ENCODE results near the gene AFM. TPM values are rescaled to one million over a fixed set of nuclear protein-coding genes. Genes with fewer than 3 reads are reported as not detected.

AFM gene
- total RNA-seq, 3 donors from 2014 or later, result not detected

GRCh38 chr4:73435984-73436383 is 45.6 kb upstream of the AFM start, which contains the start of gene AFP:
Gene AFP (plus strand): TSS chr4:73436221. CDS start chr4:73436263, 42 bp downstream.
- H3K27me3 ChIP-seq, result no peaks in the 10 kb centered on the region
- no peaks in the 10 kb centered on the region for H3K4me1 ChIP-seq
- no peak for DNase-seq (ENCODE audit: low spot score in 2 of 2)
- no peak for TF ChIP-seq POLR2AphosphoS5 (IDR thresholded peaks at IDR 0.05)
- no peak for TF ChIP-seq CTCF (IDR thresholded peaks at IDR 0.05)
- TF ChIP-seq POLR2A (IDR thresholded peaks at IDR 0.05), result no peak
- no peaks in the 10 kb centered on the region for H3K36me3 ChIP-seq
- H3K4me3 ChIP-seq, result no peak within 1 kb of the TSS
- no peak within 1 kb of the TSS for H3K27ac ChIP-seq
- intact Hi-C loops (cut with DNase I; ENCODE audit: low total_unique reads), result no loop called here
- no peaks in the 10 kb centered on the region for H3K9me3 ChIP-seq

- no peak for TF ChIP-seq POLR2AphosphoS5 (IDR thresholded peaks at IDR 0.05)
- no peak for TF ChIP-seq POLR2A (IDR thresholded peaks at IDR 0.05)
- TF ChIP-seq CTCF (IDR thresholded peaks at IDR 0.05), result no peak
Observed at GRCh38 chr4:73436674-73437557, 44.6 kb upstream of the AFM start.

GRCh38 chr4:73437558-73437956 is 44.0 kb upstream of the AFM start:
- no peaks in the 10 kb centered on the region for H3K4me1 ChIP-seq
- H3K27ac ChIP-seq, result no peak overlapping the region
- no peaks in the 10 kb centered on the region for H3K9me3 ChIP-seq
- H3K4me3 ChIP-seq, result no peak overlapping the region
- no peaks in the 10 kb centered on the region for H3K27me3 ChIP-seq
- intact Hi-C loops (cut with DNase I; ENCODE audit: low total_unique reads), result no loop called here
- H3K36me3 ChIP-seq, result no peaks in the 10 kb centered on the region
- TF ChIP-seq POLR2A (IDR thresholded peaks at IDR 0.05), result no peak
- TF ChIP-seq POLR2AphosphoS5 (IDR thresholded peaks at IDR 0.05), result no peak
- no peak for DNase-seq (ENCODE audit: low spot score in 2 of 2)

More at GRCh38 chr4:73436674-73437557, 44.6 kb upstream of the AFM start:
- no peaks in the 10 kb centered on the region for H3K36me3 ChIP-seq
- H3K9me3 ChIP-seq, result no peaks in the 10 kb centered on the region
- intact Hi-C loops (cut with DNase I; ENCODE audit: low total_unique reads), result no loop called here
- H3K4me3 ChIP-seq, result no peak overlapping the region
- H3K27ac ChIP-seq, result no peak overlapping the region
- H3K4me1 ChIP-seq, result no peaks in the 10 kb centered on the region
- no peaks in the 10 kb centered on the region for H3K27me3 ChIP-seq
- no peak for DNase-seq (ENCODE audit: low spot score in 2 of 2)

- TF ChIP-seq POLR2AphosphoS5 (IDR thresholded peaks at IDR 0.05) (no peak), POLR2A (IDR thresholded peaks at IDR 0.05) (no peak), CTCF (IDR thresholded peaks at IDR 0.05) (no peak)
- no peak for DNase-seq (ENCODE audit: low spot score in 2 of 2)
- H3K27me3 ChIP-seq, result no peaks in the 10 kb centered on the region
- H3K4me3 ChIP-seq, result no peak overlapping the region
- no peaks in the 10 kb centered on the region for H3K36me3 ChIP-seq
- no peak overlapping the region for H3K27ac ChIP-seq
- H3K4me1 ChIP-seq, result no peaks in the 10 kb centered on the region
- intact Hi-C loops (cut with DNase I; ENCODE audit: low total_unique reads), result no loop called here
- H3K9me3 ChIP-seq, result no peaks in the 10 kb centered on the region
Observed at GRCh38 chr4:73438048-73438447, 43.5 kb upstream of the AFM start.

- Histone ChIP-seq H3K4me3 (no peak overlapping the region), H3K27ac (no peak overlapping the region), H3K9me3 (no peaks in the 10 kb centered on the region), H3K27me3 (no peaks in the 10 kb centered on the region), H3K36me3 (no peaks in the 10 kb centered on the region), H3K4me1 (no peaks in the 10 kb centered on the region)
- DNase-seq (ENCODE audit: low spot score in 2 of 2), result no peak
- TF ChIP-seq CTCF (IDR thresholded peaks at IDR 0.05) (no peak), POLR2A (IDR thresholded peaks at IDR 0.05) (no peak), POLR2AphosphoS5 (IDR thresholded peaks at IDR 0.05) (no peak)
- intact Hi-C loops (cut with DNase I; ENCODE audit: low total_unique reads), result no loop called here
Observed at GRCh38 chr4:73438582-73439215, 42.8 kb upstream of the AFM start.

Data from breast epithelium (tissue), 4 donors.